ENCODE measurements around the gene GRM1.
"Not testable (repeated sequence)": the region's sequence is repeated elsewhere in the genome, so short reads cannot be mapped to it uniquely, and the experiment has no call there.

The GRM1 gene

GRCh38 chr6:146271163-146271562, 242.3 kb downstream of the GRM1 start:
- DNase-seq (ENCODE audit: low read depth in 2 of 2), result not testable (repeated sequence)

- no peak for DNase-seq (ENCODE audit: low read depth in 2 of 2)
Observed at GRCh38 chr6:146273490-146273889, 244.6 kb downstream of the GRM1 start.

GRCh38 chr6:146277142-146277541, 248.3 kb downstream of the GRM1 start:
- DNase-seq (ENCODE audit: low read depth in 2 of 2), result no peak

- DNase-seq (ENCODE audit: low read depth in 2 of 2), result no peak
Observed at GRCh38 chr6:146281651-146282362, 252.9 kb downstream of the GRM1 start.

GRCh38 chr6:146282837-146283236, 254.0 kb downstream of the GRM1 start:
- no peak for DNase-seq (ENCODE audit: low read depth in 2 of 2)

- no peak for DNase-seq (ENCODE audit: low read depth in 2 of 2)
Observed at GRCh38 chr6:146284311-146284710, 255.4 kb downstream of the GRM1 start.

- DNase-seq (ENCODE audit: low read depth in 2 of 2), result no peak
Observed at GRCh38 chr6:146286961-146287360, 258.1 kb downstream of the GRM1 start.

GRCh38 chr6:146287691-146288369, 259.0 kb downstream of the GRM1 start:
- DNase-seq (ENCODE audit: low read depth in 2 of 2), result no peak

- no peak for DNase-seq (ENCODE audit: low read depth in 2 of 2)
Observed at GRCh38 chr6:146289816-146290588, 261.1 kb downstream of the GRM1 start.

- DNase-seq (ENCODE audit: low read depth in 2 of 2), result no peak
Observed at GRCh38 chr6:146290589-146290901, 261.7 kb downstream of the GRM1 start.

- DNase-seq (ENCODE audit: low read depth in 2 of 2), result no peak
Observed at GRCh38 chr6:146292506-146292905, 263.6 kb downstream of the GRM1 start.

GRCh38 chr6:146295695-146296094, 266.8 kb downstream of the GRM1 start:
- DNase-seq (ENCODE audit: low read depth in 2 of 2), result no peak

GRCh38 chr6:146297815-146298214, 269.0 kb downstream of the GRM1 start:
- DNase-seq (ENCODE audit: low read depth in 2 of 2), result no peak

GRCh38 chr6:146300521-146300920, 271.7 kb downstream of the GRM1 start:
- no peak for DNase-seq (ENCODE audit: low read depth in 2 of 2)

GRCh38 chr6:146301764-146302163, 272.9 kb downstream of the GRM1 start:
- DNase-seq (ENCODE audit: low read depth in 2 of 2), result no peak

GRCh38 chr6:146302994-146303393, 274.1 kb downstream of the GRM1 start:
- DNase-seq (ENCODE audit: low read depth in 2 of 2), result no peak

- no peak for DNase-seq (ENCODE audit: low read depth in 2 of 2)
Observed at GRCh38 chr6:146304181-146304580, 275.3 kb downstream of the GRM1 start.

GRCh38 chr6:146305092-146305491, 276.2 kb downstream of the GRM1 start:
- no peak for DNase-seq (ENCODE audit: low read depth in 2 of 2)

GRCh38 chr6:146305951-146306350, 277.1 kb downstream of the GRM1 start:
- DNase-seq (ENCODE audit: low read depth in 2 of 2), result no peak

- no peak for DNase-seq (ENCODE audit: low read depth in 2 of 2)
Observed at GRCh38 chr6:146310628-146311027, 281.8 kb downstream of the GRM1 start.

- no peak for DNase-seq (ENCODE audit: low read depth in 2 of 2)
Observed at GRCh38 chr6:146311079-146311478, 282.2 kb downstream of the GRM1 start.

- no peak for DNase-seq (ENCODE audit: low read depth in 2 of 2)
Observed at GRCh38 chr6:146312608-146313007, 283.7 kb downstream of the GRM1 start.
